ENCODE data around the gene ITPKC. TPM values are rescaled to one million over a fixed set of nuclear protein-coding genes. Genes with fewer than 3 reads are reported as not detected.
A peak's percentile ranks its signal among the peaks of the same experiment; 100 is the strongest.

ITPKC gene
- total and polyA plus RNA-seq, 2 of the 13 experiments (the other 11 are each of a cell fraction or from before 2014, with no cell fraction given), result 6.9 to 11.2 TPM

GRCh38 chr19:40776932-40777644 is 60.2 kb downstream of the ITPKC start (continued):
- TF ChIP-seq NR3C1 (CRISPR knock-in tag; IDR thresholded peaks at IDR 0.05) (no peak), NONO (IDR thresholded peaks at IDR 0.05) (no peak), NONO (CRISPR knock-in tag; conservative IDR thresholded peaks at IDR 0.05) (0 out of 2 replicates have a peak, but pooled peaks have one; percentile 26), ADNP (CRISPR knock-in tag; IDR thresholded peaks at IDR 0.05) (peak; percentile 21; the same call in 1 of the 2 replicates), ZNF629 (CRISPR knock-in tag; conservative IDR thresholded peaks at IDR 0.05) (peak; percentile 99), RFXANK (CRISPR knock-in tag; IDR thresholded peaks at IDR 0.05) (peak; percentile 100), DPF2 (CRISPR knock-in tag; IDR thresholded peaks at IDR 0.05; ENCODE audit: borderline replicate concordance, low read depth) (no peak), BHLHE40 (IDR thresholded peaks at IDR 0.05; ENCODE audit: low read length) (peak; percentile 24; the same call in 1 of the 2 replicates), RNF219 (CRISPR knock-in tag; IDR thresholded peaks at IDR 0.05) (no peak), SALL1 (CRISPR knock-in tag; IDR thresholded peaks at IDR 0.05) (no peak), ZNF281 (CRISPR knock-in tag; IDR thresholded peaks at IDR 0.05; ENCODE audit: borderline replicate concordance) (no peak), NFAT5 (CRISPR knock-in tag; IDR thresholded peaks at IDR 0.05) (no peak), ZNF205 (CRISPR knock-in tag; IDR thresholded peaks at IDR 0.05) (no peak), DMAP1 (CRISPR knock-in tag; IDR thresholded peaks at IDR 0.05) (peak; percentile 13; the same call in 1 of the 2 replicates), SKIL (CRISPR knock-in tag; IDR thresholded peaks at IDR 0.05; ENCODE audit: borderline replicate concordance) (no peak), EED (CRISPR knock-in tag; IDR thresholded peaks at IDR 0.05) (no peak), KLF15 (CRISPR knock-in tag; IDR thresholded peaks at IDR 0.05; ENCODE audit: borderline replicate concordance) (no peak), NFKBIZ (CRISPR knock-in tag; IDR thresholded peaks at IDR 0.05) (no peak)

Measured in HepG2 (cell line).